Memory B cell (primary cell): ENCODE results near the gene SPTB.
A peak's percentile ranks its signal among the peaks of the same experiment; 100 is the strongest.
"Not testable (repeated sequence)": the region's sequence is repeated elsewhere in the genome, so short reads cannot be mapped to it uniquely, and the experiment has no call there.

Experiments
- ATAC-seq: fragments of 150-1000 bp; cut with Tn5 transposase; 2 replicates; pipeline ENCODE4 v1.10.0; 2021; ENCODE audit warnings: low read depth, mild to moderate bottlenecking, moderate library complexity
- DNase-seq, 2 donors: peaks; one replicate each; pipeline ENCODE4 v3.0.0; 2022; ENCODE audit warnings: low spot score in 2 of 2
- H3K27ac Mint-ChIP-seq: one replicate; pipeline ENCODE4 v1.8.0; 2022; ENCODE audit warnings: mild to moderate bottlenecking, moderate library complexity, mixed read lengths
- H3K27me3 Mint-ChIP-seq: one replicate; pipeline ENCODE4 v1.8.0; 2022; ENCODE audit warnings: mixed read lengths
- H3K36me3 Mint-ChIP-seq: one replicate; pipeline ENCODE4 v1.8.0; 2022; ENCODE audit warnings: mild to moderate bottlenecking, mixed read lengths
- H3K4me1 Mint-ChIP-seq: one replicate; pipeline ENCODE4 v1.8.0; 2022; ENCODE audit warnings: mixed read lengths
- H3K4me3 Mint-ChIP-seq: one replicate; pipeline ENCODE4 v1.8.0; 2022; ENCODE audit warnings: mild to moderate bottlenecking, moderate library complexity, mixed read lengths
- H3K9me3 Mint-ChIP-seq: one replicate; pipeline ENCODE4 v1.8.0; 2022; ENCODE audit warnings: mixed read lengths

The SPTB gene

DNA sequence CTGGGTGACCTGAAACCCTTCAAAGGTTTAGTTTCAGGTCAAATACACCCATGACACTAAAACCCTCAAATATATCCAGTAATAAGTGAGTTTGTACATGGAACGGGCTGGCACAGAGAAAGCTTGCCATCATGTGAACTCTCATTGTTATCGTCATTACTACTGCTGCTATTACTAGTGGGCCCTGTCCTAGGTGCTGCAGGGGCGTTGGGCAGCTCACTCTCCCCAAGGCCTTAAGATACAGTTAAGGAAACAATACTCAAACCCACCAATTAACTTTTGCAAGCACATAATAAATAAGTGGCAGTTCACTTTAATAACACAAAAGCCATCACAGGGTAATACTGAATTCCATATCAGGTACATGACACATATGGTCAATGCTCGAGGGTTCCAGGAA lies 71.3 kb downstream of the SPTB start:
- no peak for DNase-seq
- no peaks in the 10 kb centered on the region for H3K9me3 Mint-ChIP-seq
- peaks cover 3% of the 10 kb centered on the region for H3K4me1 Mint-ChIP-seq
- ATAC-seq: no peak
- H3K27ac Mint-ChIP-seq: no peak overlapping the region
- peaks cover 15% of the 10 kb centered on the region for H3K27me3 Mint-ChIP-seq
- no peak overlapping the region for H3K4me3 Mint-ChIP-seq
- H3K36me3 Mint-ChIP-seq: no peaks in the 10 kb centered on the region

DNA sequence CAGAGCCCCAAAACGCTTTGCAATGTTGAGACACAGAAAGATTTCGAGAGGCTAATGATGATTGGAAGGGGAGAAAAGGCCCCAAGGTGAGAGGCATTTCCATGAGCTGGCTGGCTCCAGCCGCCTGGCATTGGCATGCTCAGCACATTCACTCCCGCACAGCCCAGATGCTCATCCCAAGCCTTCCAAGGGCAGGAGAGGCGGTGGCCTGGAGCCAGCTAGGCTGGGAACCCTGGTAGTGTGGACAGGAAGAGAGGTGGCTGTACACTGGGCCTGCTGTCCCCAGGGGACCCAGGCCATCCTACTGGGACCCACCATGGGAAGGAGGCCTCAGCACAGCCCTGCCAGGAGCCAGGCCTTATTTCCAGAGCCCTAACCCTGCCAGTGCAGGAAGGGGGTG lies 72.2 kb downstream of the SPTB start:
- peaks cover 2% of the 10 kb centered on the region for H3K4me1 Mint-ChIP-seq
- no peak for ATAC-seq

DNA sequence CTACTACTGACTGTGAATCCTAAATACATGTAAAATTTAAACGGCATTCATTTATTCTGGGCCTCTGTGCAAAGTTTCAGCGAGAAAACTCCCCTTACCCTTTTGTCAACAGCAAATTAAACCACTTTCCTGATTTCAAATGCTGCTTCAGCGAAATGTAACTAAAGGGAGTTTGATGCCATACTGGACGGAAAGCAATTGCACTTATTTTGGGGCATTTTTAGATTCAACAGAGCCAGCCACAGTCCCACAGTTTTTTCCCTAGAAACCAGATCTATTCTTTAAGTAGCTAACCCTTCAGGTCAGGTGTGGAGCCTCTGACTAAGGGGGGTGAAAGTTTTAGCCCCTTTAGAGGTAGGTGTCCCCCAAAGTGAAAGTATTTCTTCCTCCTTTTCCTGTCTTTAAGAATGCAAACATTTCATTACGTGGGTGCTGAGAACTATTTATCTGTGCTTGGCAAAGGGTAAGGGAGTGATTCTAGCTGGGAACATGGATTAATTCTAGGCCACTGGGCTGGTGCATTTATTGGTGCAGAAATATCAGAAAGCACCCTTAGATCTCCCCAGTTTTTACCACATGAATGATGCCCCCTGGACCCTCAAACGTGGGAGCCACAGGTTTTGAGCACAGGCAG lies 72.7 kb downstream of the SPTB start:
- DNase-seq (no peak), ATAC-seq (no peak)
- no peaks in the 10 kb centered on the region for H3K9me3 Mint-ChIP-seq
- H3K27me3 Mint-ChIP-seq: peaks cover 17% of the 10 kb centered on the region
- no peak overlapping the region for H3K4me3 Mint-ChIP-seq
- H3K4me1 Mint-ChIP-seq: no peaks in the 10 kb centered on the region
- H3K27ac Mint-ChIP-seq: no peak overlapping the region
- H3K36me3 Mint-ChIP-seq: no peaks in the 10 kb centered on the region

More for the DNA sequence above, 72.2 kb downstream of the SPTB start:
- Mint-ChIP-seq H3K36me3 (no peaks in the 10 kb centered on the region), H3K9me3 (no peaks in the 10 kb centered on the region), H3K27ac (no peak overlapping the region), H3K27me3 (peaks cover 15% of the 10 kb centered on the region), H3K4me3 (no peak overlapping the region)
- DNase-seq: no peak

DNA sequence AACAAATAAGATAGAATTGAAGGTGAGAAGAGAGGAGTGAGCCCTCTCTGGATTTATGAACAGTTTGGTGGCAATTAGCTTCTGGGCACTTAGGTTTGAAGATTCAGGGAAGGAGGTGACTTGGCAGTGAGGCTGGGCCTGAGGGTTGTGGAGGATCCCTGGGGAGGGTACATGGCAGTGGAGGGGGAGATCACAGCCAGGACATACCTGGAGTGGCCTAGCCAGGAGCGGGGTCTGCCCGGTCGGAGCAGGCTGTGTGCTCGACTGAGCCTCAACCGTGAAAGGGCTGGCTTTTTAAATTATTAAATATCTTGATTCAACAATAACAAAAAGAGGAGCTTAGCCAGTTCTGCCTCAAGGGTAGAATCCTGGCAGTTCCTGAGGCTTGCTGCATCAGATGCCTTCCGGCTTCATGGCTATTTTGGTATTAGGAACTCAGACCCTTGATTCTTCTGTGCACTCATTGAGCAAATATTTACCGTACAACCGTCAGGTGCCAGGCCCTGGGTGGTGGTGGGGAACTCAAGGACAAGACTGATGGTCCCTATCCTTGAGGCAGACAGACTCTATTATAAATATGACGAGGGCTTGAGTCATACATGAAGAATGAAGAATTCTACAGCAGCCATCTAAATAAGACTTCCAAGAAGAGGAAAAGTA lies 73.4 kb downstream of the SPTB start:
- Mint-ChIP-seq H3K36me3 (no peaks in the 10 kb centered on the region), H3K27me3 (peaks cover 17% of the 10 kb centered on the region), H3K4me3 (no peak overlapping the region), H3K9me3 (no peaks in the 10 kb centered on the region), H3K4me1 (no peaks in the 10 kb centered on the region), H3K27ac (no peak overlapping the region)
- ATAC-seq (no peak), DNase-seq (no peak)

DNA sequence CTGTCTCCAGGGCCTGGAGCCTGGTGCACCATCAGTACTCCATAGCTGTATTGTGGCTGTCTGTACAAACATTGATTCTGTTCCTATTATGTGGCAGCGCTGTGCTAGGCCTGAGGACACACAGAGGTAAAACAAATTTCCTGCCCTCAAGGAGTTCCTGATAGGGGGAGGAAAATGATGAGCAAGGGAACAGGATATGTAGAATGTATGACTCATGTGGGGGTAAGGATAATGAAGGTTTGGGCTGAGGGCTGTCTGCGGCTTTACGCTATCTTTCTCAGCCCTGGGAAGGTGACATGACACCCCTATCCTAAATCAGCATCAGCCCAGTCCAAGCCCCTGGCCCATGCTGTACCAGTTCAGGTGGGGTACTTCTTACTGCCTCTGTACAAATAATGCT lies 74.1 kb downstream of the SPTB start:
- H3K27ac Mint-ChIP-seq, ATAC-seq, H3K4me3 Mint-ChIP-seq, H3K36me3 Mint-ChIP-seq, H3K9me3 Mint-ChIP-seq, DNase-seq, H3K4me1 Mint-ChIP-seq: not testable (repeated sequence)
- H3K27me3 Mint-ChIP-seq: peaks cover 20% of the 10 kb centered on the region

DNA sequence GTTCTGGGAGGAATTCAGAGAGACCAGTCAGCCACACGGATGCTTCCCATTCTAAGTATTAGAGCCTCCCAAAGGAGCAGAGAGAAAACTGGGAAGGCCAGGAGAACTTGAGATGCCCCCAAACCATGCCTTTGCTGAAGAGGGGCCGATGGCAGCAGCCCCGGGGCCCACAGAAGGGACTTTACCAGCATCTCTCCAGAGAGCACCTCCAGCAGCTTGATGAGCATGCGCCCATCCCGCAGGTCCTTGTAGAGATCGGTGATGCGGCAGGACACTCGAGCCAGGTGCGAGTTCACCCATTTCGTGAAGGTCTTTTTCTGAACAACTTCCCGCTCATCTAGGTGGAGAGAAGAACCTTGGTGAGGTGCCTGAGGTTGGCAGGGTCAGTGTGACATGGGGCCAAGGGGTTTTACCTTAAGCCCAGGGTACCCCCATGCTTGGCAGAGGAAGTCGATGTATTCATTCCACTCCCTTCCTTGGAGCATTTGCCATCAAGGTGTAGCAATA lies 74.9 kb downstream of the SPTB start:
- H3K27me3 Mint-ChIP-seq: peaks cover 21% of the 10 kb centered on the region
- H3K27ac Mint-ChIP-seq: no peak overlapping the region
- no peaks in the 10 kb centered on the region for H3K9me3 Mint-ChIP-seq
- no peaks in the 10 kb centered on the region for H3K36me3 Mint-ChIP-seq
- ATAC-seq (no peak), DNase-seq (no peak)
- H3K4me1 Mint-ChIP-seq: no peaks in the 10 kb centered on the region
- no peak overlapping the region for H3K4me3 Mint-ChIP-seq

DNA sequence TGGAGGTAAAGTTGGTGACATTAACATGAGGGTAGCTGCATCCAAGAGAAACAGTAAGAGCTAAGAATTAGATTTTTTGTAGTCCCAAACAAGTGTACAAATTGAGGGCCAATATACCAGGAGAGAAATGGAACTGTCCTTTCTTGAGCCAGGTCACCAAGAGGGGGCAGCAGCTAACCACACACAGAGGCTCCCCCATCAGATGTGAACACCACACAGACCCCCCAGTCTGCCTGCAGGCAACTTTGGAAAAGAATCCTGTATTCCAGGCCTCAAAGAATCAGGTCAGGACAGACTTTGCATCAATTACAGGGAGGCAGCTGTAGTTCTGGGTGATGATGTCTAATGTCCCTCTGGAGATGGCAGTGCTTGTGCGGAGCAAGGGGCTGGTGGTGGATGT lies 77.9 kb downstream of the SPTB start:
- DNase-seq (no peak), ATAC-seq (no peak)
- Mint-ChIP-seq H3K27ac (no peak overlapping the region), H3K27me3 (peaks cover 21% of the 10 kb centered on the region), H3K36me3 (no peaks in the 10 kb centered on the region), H3K4me3 (no peak overlapping the region), H3K9me3 (no peaks in the 10 kb centered on the region), H3K4me1 (peaks cover 2% of the 10 kb centered on the region)

DNA sequence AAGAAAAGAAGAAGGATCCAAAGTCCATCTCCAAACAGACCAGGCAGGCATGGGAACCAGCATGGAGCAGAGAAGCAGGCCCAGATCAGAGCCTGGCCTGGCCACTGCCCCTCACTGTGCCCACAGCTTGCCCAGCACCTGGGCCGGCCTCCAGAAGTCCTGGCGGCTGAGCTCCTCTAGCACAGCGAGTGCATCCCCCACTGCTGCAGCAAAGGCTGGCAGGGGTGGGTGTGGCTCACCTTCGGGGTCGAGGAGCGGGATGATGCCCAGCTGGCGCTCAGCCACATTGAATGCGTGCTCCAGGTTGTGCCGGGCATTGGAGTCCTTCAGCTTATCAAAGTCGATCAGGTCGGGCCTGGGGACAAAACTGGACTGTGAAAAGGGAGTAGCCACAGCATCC lies 78.7 kb downstream of the SPTB start:
- H3K36me3 Mint-ChIP-seq: no peaks in the 10 kb centered on the region
- ATAC-seq (no peak), DNase-seq (no peak)
- no peak overlapping the region for H3K4me3 Mint-ChIP-seq
- H3K27me3 Mint-ChIP-seq: peaks cover 19% of the 10 kb centered on the region
- no peak overlapping the region for H3K27ac Mint-ChIP-seq
- peaks cover 2% of the 10 kb centered on the region for H3K4me1 Mint-ChIP-seq
- H3K9me3 Mint-ChIP-seq: no peaks in the 10 kb centered on the region

DNA sequence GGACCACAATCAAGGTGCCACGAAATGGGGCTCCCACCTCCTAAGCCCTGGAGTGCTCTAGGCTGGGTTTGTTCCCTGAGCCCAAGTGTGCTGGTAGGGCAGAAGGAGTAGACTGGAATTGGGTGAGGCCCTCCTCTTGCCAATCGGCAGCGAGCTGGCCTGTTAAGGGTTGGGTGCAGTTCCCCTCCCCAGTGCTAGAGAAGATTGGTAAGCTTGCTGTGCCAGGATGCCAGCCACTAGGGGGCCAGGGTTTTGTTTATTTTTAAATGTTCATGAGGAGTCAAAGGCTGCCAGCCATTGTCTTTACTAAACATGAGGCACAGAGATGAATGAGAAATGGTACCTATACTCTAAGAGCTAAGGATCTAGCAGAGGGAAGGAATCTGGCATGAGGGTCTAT lies 79.7 kb downstream of the SPTB start:
- peaks cover 12% of the 10 kb centered on the region for H3K27me3 Mint-ChIP-seq
- H3K4me1 Mint-ChIP-seq: peaks cover 2% of the 10 kb centered on the region
- ATAC-seq: peak; percentile 29

DNA sequence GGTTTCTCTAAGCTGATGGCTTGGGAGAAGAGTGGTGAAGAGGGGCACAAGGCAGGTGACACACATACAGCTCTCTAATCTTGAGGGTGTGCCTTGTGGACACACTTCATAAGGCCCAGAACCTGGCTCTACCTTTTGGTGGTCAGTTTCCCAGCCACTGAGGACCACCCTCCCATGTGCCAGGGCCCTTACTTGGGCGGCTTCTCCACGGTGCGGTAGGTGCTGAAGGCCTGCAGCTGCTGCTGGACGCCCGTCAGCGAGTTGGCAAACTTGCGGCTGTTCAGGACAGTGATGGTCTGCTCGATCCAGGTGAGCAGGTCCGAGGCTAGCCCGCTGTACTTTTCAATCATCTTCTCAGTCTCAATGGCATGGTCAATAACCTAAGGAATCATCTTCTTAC lies 80.2 kb downstream of the SPTB start:
- H3K27me3 Mint-ChIP-seq: peaks cover 14% of the 10 kb centered on the region
- H3K4me3 Mint-ChIP-seq: no peak overlapping the region
- H3K27ac Mint-ChIP-seq: no peak overlapping the region
- no peak for DNase-seq
- H3K36me3 Mint-ChIP-seq: no peaks in the 10 kb centered on the region
- no peaks in the 10 kb centered on the region for H3K9me3 Mint-ChIP-seq
- H3K4me1 Mint-ChIP-seq: peaks cover 2% of the 10 kb centered on the region
- ATAC-seq: no peak

More for the DNA sequence above, 79.7 kb downstream of the SPTB start:
- Mint-ChIP-seq H3K4me3 (no peak overlapping the region), H3K36me3 (no peaks in the 10 kb centered on the region), H3K9me3 (no peaks in the 10 kb centered on the region), H3K27ac (no peak overlapping the region)
- no peak for DNase-seq

DNA sequence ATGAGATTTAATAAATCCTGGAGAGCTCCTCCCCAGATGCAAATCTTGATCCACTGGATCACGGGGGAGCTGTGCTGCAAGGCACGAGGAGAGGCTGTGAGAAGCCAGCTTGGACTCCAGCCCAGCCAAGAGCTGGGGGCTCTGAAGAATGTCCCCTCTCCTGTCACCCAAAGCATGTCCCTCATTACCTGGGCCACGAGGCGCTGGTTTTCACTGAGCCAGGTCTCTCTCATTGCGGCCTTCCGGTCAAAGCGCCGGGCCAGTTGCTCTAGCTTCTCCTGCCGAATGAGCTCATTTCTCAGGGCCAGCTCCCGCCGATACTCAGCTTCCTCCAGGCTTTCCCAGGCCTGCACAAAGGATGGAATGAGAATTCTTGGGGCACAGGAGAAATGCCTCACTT lies 83.3 kb downstream of the SPTB start:
- no peak overlapping the region for H3K27ac Mint-ChIP-seq
- ATAC-seq: no peak

DNA sequence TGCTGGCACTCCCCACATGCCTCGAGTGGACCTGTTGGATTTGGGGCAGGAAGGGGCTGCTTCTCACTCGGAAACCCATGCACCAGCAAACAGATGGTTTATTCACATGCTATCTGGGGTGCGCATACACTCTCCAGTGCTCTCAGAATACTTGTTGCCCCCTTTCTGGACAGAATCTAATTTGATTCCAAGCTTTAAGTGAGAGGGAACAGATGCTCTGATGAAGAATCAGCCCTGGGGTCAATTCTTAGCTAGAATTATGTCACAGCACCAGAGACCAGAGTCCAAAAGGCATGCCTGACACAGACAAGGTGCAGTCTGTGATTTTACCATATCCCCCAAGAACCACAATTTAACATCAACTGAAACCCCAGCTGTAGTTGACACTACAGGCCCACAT lies 83.8 kb downstream of the SPTB start:
- no peak overlapping the region for H3K4me3 Mint-ChIP-seq
- DNase-seq (no peak), ATAC-seq (no peak)
- H3K36me3 Mint-ChIP-seq: no peaks in the 10 kb centered on the region
- H3K9me3 Mint-ChIP-seq: no peaks in the 10 kb centered on the region
- peaks cover 2% of the 10 kb centered on the region for H3K4me1 Mint-ChIP-seq
- H3K27ac Mint-ChIP-seq: no peak overlapping the region
- H3K27me3 Mint-ChIP-seq: peaks cover 15% of the 10 kb centered on the region

More for the DNA sequence above, 83.3 kb downstream of the SPTB start:
- peaks cover 15% of the 10 kb centered on the region for H3K27me3 Mint-ChIP-seq
- H3K4me1 Mint-ChIP-seq: peaks cover 2% of the 10 kb centered on the region
- no peak overlapping the region for H3K4me3 Mint-ChIP-seq
- no peak for DNase-seq
- H3K36me3 Mint-ChIP-seq: no peaks in the 10 kb centered on the region
- no peaks in the 10 kb centered on the region for H3K9me3 Mint-ChIP-seq

DNA sequence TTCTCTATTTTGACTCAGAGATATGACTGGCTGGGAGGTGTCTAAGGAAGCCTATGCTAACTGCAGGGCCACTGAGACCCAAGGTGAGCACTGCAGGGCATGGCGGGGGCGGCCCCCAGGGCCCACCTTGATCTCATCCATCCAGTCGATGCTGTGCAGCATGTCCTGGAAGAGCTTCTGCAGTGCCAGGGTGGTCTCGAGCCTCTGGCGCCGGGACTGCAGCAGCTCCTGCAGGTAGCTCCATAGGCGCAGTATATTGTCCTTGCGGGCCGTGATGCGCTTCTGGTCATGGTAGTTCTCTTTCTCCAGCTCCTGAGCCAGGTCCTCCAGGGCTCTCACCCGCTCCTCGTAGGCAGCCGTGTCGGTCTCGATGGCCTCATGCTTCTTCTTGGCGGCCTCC lies 84.5 kb downstream of the SPTB start:
- ATAC-seq: no peak
- Mint-ChIP-seq H3K27me3 (peaks cover 11% of the 10 kb centered on the region), H3K4me3 (no peak overlapping the region), H3K36me3 (no peaks in the 10 kb centered on the region), H3K9me3 (no peaks in the 10 kb centered on the region), H3K4me1 (peaks cover 2% of the 10 kb centered on the region), H3K27ac (no peak overlapping the region)
- no peak for DNase-seq

DNA sequence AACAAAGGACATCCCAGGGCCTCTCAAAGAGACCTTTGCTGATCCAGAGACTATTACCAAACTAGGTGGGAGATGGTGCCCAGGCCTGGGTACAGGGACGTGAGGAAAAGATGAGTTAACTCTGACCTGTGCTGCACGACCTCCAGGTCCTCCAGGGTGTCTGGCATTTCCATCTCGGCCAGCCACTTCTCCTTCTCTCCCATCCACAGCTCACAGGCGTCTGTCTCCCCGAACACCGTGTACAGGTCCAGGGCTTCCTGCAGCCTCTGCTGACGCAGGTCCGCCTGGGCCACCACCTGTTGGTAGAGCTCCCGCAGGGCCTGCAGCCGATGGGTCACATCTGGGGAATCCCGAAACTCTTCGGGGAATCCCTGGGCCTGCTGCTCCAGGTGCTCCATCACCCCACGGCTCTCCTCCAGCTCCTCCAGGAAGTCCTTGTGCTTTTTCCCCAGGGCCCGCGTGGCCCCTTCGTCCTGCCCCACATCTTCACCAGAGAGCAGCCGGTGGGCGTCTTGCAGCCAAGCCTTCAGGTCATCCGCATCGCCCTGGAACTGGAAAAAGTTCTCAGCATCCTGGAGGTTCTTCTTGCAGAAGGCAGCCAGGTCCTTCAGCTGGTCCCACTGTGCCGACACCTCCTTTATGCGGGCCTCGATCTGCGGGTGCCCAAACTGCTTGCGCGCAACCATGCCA lies 86.7 kb downstream of the SPTB start:
- Mint-ChIP-seq H3K9me3 (no peaks in the 10 kb centered on the region), H3K4me3 (no peak overlapping the region), H3K27ac (no peak overlapping the region), H3K27me3 (peaks cover 9% of the 10 kb centered on the region), H3K4me1 (no peaks in the 10 kb centered on the region), H3K36me3 (no peaks in the 10 kb centered on the region)
- ATAC-seq (no peak), DNase-seq (no peak)
